SK-N-SH (cell line): ENCODE measurements around the gene ARHGEF28.

Source experiments
- MEF2A ChIP-seq: IDR thresholded peaks from 2 replicates; pipeline ENCODE4 v1.4.0; 2012; ENCODE audit warnings: low read depth, borderline replicate concordance
- NFIC ChIP-seq: IDR thresholded peaks from 2 replicates; pipeline ENCODE4 v1.4.0; 2012; ENCODE audit warnings: borderline replicate concordance
- POLR2AphosphoS5 ChIP-seq: IDR thresholded peaks from 2 replicates; pipeline ENCODE4 v1.6.1; 2012; ENCODE audit warnings: low read depth, low read length
- RXRA ChIP-seq: IDR thresholded peaks from 2 replicates; pipeline ENCODE4 v1.4.0; 2012; ENCODE audit warnings: low read depth, mild to moderate bottlenecking, borderline replicate concordance
- SIN3A ChIP-seq: IDR thresholded peaks from 2 replicates; pipeline ENCODE4 v1.6.1; 2012; ENCODE audit warnings: low read depth, mild to moderate bottlenecking, low read length, moderate library complexity, borderline replicate concordance
- TF ChIP-seq, protein P1 (sequence below): fragments of 200-600 bp; sonication (generic); IDR thresholded peaks from 2 replicates; pipeline ENCODE4 v1.6.1; 2017; ENCODE audit warnings: antibody characterized with exemption, mild to moderate bottlenecking, moderate library complexity
- TF ChIP-seq, protein P2 (sequence below): IDR thresholded peaks from 2 replicates; pipeline ENCODE4 v1.4.0; 2012; ENCODE audit warnings: low read depth, borderline replicate concordance
- TF ChIP-seq, protein P3 (sequence below): IDR thresholded peaks from 2 replicates; pipeline ENCODE4 v1.6.1; 2012; ENCODE audit warnings: mild to moderate bottlenecking, low read depth, low read length, moderate library complexity

DNA sequence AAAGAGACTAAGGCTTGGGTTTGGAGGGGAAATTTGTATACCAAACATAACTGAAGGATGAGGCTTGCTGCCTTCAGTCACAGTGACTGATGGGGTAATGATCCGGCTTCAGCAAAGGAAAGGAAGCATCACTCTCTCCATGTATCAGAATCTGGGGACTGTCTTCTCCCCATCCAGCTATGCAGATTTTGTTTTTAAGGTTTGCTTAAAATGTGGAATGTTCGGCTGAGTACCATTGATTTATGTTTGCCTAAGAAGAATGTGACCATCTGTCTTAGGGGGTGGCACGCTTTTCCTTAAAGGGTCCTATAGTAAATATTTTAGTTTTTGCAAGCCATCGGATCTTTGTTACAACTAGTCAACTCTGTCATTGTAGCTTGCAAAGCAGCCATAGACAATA is 291.9 kb downstream of the ARHGEF28 start:
- TF ChIP-seq, protein P1, sequence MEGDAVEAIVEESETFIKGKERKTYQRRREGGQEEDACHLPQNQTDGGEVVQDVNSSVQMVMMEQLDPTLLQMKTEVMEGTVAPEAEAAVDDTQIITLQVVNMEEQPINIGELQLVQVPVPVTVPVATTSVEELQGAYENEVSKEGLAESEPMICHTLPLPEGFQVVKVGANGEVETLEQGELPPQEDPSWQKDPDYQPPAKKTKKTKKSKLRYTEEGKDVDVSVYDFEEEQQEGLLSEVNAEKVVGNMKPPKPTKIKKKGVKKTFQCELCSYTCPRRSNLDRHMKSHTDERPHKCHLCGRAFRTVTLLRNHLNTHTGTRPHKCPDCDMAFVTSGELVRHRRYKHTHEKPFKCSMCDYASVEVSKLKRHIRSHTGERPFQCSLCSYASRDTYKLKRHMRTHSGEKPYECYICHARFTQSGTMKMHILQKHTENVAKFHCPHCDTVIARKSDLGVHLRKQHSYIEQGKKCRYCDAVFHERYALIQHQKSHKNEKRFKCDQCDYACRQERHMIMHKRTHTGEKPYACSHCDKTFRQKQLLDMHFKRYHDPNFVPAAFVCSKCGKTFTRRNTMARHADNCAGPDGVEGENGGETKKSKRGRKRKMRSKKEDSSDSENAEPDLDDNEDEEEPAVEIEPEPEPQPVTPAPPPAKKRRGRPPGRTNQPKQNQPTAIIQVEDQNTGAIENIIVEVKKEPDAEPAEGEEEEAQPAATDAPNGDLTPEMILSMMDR: no peak
- TF ChIP-seq, protein P2, sequence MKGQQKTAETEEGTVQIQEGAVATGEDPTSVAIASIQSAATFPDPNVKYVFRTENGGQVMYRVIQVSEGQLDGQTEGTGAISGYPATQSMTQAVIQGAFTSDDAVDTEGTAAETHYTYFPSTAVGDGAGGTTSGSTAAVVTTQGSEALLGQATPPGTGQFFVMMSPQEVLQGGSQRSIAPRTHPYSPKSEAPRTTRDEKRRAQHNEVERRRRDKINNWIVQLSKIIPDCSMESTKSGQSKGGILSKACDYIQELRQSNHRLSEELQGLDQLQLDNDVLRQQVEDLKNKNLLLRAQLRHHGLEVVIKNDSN: no peak
- TF ChIP-seq, protein P3, sequence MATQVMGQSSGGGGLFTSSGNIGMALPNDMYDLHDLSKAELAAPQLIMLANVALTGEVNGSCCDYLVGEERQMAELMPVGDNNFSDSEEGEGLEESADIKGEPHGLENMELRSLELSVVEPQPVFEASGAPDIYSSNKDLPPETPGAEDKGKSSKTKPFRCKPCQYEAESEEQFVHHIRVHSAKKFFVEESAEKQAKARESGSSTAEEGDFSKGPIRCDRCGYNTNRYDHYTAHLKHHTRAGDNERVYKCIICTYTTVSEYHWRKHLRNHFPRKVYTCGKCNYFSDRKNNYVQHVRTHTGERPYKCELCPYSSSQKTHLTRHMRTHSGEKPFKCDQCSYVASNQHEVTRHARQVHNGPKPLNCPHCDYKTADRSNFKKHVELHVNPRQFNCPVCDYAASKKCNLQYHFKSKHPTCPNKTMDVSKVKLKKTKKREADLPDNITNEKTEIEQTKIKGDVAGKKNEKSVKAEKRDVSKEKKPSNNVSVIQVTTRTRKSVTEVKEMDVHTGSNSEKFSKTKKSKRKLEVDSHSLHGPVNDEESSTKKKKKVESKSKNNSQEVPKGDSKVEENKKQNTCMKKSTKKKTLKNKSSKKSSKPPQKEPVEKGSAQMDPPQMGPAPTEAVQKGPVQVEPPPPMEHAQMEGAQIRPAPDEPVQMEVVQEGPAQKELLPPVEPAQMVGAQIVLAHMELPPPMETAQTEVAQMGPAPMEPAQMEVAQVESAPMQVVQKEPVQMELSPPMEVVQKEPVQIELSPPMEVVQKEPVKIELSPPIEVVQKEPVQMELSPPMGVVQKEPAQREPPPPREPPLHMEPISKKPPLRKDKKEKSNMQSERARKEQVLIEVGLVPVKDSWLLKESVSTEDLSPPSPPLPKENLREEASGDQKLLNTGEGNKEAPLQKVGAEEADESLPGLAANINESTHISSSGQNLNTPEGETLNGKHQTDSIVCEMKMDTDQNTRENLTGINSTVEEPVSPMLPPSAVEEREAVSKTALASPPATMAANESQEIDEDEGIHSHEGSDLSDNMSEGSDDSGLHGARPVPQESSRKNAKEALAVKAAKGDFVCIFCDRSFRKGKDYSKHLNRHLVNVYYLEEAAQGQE: no peak
- TF ChIP-seq RXRA (no peak), NFIC (no peak), POLR2AphosphoS5 (no peak), SIN3A (no peak), MEF2A (no peak)
